HCEC 1CT (cell line): ENCODE measurements around the gene RGS3.
"Not testable (repeated sequence)": the region's sequence is repeated elsewhere in the genome, so short reads cannot be mapped to it uniquely, and the experiment has no call there.

Experiments
- DNase-seq: peaks from one replicate; pipeline ENCODE4 v3.0.0-alpha.2; 2017

The RGS3 gene

DNA sequence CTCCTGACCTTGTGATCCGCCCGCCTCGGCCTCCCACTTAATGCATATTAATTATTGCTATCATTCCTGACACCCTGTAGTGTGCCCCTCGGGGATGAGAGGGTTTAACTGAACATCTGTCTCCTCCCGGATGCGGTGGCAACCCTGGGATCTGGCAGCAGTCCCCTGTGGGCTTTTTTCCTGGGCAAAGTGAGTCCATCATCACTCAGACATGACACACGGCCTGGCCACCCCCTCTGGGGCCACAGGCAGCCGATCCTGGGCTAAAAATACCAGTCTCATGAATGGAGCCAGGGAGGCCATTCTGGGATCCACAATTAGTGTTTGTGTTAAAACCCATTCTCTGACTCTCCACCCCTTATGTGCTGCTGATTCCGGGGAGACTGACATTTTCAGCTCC lies 161.2 kb downstream of the RGS3 start:
- peak; percentile 46 for DNase-seq

GRCh38 chr9:113625486-113625885 lies 162.0 kb downstream of the RGS3 start:
- no peak for DNase-seq

- no peak for DNase-seq
Measured at GRCh38 chr9:113626735-113627495, 163.4 kb downstream of the RGS3 start.

GRCh38 chr9:113628621-113629020 lies 165.1 kb downstream of the RGS3 start:
- no peak for DNase-seq

DNA sequence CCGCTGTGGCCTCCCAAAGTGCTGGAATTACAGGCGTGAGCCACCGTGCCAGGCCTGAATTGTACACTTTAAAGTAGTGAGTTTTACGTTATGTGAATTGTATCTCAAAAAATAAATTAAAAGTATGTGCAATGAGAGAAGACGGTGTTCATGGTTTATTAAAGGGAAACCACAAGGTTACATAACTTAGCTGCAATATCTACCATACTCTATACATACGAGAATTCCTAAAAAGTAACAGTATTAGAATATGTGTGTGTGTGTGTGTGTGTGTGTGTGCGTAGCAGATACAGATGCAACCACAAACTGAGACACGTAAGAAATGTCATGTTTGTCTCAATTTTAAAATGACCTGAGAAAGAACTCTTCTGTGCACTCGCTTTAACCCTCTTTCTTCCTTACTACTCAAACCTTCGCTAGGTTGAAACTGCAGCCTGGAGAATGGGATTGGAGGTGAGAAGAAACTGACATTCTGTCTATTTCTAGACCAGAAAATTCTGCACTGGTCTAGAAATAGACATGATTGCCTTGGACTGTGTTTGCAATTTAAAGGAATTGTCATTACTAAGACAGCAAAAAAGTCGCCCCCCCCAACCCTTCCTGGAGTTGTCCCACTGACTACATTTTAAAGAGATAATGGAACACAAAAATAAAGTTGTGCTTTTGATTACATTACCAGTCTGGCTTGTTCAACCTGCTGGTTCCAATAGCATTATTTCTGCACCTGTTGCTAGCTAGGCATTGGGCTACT lies 167.0 kb downstream of the RGS3 start:
- no peak for DNase-seq

DNA sequence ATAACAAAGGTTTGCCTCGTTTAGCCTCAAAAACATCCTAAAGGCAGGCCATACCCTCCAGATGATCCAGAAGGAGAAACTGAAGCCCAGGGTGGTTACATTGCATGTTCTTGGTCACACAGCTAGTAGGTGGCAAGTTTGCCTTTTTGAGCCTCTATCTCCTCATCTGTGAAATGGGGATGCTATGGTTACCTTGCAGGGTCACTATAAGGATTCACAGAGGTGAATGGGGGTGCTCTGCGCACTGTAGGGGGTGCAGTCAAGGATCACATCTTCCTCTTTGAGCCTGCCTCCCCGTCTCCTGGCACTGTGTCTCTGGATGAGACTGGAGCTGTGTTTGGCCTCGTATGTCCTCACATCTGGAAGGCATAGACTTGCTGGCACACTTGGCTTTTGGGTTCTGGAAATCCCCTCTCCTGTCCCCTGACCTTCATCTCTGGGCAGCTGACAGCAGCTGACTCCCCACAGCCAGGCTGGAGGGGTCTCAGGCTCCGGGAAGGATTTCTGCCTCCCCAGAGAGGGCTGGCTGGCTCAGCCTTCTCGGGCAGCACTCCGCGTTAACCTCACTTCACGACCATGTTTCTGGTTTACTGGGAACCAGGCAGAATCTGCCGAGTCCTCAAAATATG lies 167.7 kb downstream of the RGS3 start:
- DNase-seq, result no peak

GRCh38 chr9:113631871-113632665 lies 168.5 kb downstream of the RGS3 start:
- no peak for DNase-seq

GRCh38 chr9:113632776-113633590 lies 169.5 kb downstream of the RGS3 start:
- peak; percentile 20 for DNase-seq

DNA sequence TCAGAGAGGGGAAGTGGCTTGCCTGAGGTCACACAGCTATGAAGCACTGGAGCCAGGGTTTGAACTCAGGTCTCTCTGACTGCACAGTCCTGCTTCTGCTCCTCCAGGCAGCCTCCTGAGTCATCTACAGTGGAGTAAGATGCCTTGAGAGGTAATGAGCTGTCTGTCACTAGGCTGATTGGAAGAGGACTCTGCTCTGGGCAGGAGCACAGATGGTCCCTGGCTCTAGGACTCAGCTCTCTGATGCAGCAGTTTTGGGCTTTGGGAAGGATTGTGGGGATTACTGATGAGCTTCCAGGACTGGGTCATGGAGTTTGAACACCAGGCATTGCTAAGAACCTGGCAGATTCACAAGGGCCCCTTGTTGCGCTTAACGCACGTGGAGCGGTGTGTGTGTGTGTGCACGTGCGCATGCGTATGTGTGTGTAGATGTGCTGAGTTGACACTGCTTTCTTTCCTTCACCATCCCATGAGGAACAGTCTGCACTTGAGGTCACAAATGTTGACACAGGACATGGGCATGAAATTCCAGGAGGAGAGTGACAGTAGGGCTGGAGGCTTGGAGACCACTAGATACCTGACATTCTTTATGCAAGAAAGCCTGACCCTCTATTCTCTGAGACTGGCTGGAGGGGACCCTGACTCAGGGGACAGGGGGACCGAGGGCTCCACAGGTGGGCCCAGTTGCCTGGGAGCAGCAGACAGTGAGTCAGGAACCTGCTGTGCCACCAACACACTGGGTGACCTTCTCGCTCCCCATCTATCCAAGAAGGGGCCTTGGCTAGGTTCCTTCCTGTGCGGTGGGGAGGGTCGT lies 170.5 kb downstream of the RGS3 start:
- DNase-seq, result no peak

DNA sequence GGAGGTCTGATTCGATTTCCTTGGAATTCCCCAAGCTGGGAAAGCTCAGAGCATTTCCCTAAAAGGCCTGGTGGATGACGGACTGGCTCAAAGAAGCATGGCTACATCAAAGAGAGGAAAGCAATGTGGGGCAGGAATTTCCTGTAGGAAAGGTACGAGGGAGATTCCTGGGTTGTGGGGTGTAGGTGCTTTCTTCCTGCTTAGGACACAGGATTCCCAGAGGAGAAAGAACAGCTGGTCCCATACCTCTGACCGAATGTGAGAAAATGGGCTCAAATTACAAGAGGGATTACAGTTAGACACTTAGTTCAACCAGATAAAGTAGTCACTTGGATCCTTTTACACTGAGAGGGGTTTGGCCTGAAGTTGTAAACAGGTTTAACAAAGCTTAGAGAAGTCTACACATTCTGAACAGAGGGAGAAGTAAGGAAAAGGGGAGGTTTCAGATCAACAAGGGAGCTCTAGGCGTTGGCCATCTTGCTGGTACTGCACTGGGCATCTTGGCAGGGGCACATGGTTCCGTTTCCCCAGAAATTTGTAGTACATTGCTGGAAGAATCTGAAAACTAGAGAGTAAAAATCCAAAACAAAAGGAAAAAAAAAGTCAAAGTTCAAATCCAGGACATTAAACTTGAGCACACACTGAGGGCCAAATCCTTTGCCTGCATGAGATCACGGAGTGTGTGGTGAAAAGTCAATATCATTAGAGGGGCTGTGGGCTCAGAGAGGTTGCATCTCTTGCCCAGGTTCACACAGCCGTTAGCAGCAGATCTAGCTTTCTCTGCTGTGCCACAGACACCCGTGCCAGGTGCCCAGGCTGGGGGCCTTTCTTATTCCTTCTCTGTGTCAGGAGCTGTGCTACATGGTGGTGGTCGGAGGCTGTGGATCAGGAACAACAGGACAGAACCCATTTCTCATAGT lies 171.3 kb downstream of the RGS3 start:
- peak; percentile 34 for DNase-seq

- DNase-seq, result no peak
Measured at GRCh38 chr9:113635586-113635985, 172.1 kb downstream of the RGS3 start.

DNA sequence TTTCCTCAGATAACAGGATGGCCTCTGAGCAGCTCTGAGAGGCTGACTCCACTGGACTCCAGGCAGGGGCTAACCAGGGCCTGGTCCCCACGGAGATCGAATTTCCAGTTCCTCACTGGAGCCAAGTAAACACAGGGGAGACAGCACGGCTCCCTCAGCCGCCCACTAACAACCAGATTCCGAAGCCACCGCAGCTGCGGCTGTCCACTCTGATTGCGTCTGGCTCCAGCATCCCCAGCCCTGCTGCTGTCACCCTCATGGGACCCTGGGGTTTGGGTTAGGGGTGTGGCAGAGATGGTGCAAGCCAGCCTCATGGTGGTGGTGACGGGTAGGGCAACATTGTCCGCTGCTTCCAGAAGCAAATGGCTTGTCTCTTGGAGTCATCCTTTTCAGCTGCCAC lies 172.6 kb downstream of the RGS3 start:
- no peak for DNase-seq

- DNase-seq, result no peak
Measured at GRCh38 chr9:113636693-113637092, 173.2 kb downstream of the RGS3 start.

DNA sequence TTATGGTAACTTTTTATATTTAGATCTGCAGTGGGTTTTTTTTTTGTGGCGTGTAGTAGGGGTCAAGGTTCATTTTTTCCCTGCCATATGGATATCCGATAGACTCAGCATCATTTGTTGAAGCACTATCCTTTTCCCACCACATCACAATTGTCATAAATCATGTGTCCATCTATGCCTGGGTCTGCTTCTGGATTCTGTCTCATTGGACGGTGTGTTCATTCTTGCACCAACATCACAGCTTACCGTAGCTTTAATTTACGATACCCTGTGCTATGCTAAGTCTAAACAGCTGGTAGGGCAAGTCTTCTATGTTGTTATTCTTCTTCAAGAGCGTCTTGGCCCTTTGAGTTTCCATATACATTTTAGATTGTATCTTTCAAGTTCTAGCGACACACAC lies 175.0 kb downstream of the RGS3 start:
- DNase-seq, result no peak

DNA sequence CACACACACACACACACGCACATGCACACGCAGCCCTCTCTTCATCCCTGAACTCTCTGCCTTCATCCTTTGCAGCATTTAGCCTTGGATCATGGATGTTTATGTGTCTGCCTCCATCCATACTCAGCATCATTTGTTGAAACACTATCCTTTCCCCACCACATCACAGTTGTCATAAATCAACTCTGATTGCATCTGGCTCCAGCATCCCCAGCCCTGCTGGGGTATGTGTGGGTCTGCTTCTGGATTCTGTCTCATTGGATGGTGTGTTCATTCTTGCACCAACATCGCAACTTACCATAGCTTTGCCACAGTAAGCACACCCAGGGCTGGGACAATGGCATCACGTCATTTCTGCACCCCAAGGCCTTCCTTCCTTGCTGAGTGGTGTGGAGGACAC lies 175.4 kb downstream of the RGS3 start:
- no peak for DNase-seq

DNA sequence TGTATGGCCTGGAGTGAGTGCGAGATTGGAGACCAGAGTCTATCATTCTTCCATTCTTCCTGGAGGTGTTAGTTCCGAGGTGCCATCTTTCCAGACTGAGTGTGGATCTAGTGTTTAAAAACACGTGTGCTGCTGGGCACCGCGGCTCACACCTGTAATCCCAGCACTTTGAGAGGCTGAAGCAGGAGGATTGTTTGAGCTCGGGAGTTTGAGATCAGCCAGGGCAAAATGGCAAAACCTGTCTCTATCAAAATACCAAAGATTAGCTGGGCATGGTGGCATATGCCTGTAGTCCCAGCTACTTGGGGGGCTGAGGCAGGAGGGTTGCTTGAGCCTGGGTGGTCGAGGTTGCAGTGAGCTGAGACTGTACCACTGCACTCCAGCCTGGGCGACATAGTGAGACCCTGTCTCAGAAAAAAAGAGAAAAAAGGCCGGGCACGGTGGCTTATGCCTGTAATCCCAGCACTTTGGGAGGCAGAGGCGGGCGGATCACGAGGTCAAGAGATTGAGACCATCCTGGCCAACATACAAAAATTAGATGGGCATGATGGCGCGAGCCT lies 176.0 kb downstream of the RGS3 start:
- not testable (repeated sequence) for DNase-seq

DNA sequence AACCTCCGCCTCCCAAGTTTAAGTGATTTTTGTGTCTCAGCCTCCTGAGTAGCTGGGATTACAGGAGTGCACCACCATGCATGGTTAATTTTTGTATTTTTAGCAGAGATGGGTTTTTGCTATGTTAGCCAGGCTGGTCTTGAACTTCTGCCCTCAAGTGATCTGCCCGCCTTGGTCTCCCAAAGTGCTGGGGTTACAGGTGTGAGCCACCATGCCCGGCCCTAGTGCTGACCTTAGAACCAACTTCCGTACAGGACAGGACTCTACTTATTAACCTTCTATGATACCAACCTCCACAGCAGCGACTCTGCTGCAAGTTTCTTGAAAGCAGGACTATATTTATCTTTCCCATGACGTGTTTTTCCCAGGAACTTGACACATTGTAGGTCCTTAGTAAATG lies 176.9 kb downstream of the RGS3 start:
- DNase-seq, result no peak

- no peak for DNase-seq
Measured at GRCh38 chr9:113641100-113641885, 177.8 kb downstream of the RGS3 start.

GRCh38 chr9:113644321-113644720 lies 180.8 kb downstream of the RGS3 start:
- no peak for DNase-seq
